ENCODE results near the gene XPO6. TPM values are rescaled to one million over a fixed set of nuclear protein-coding genes. Genes with fewer than 3 reads are reported as not detected.
A peak's percentile ranks its signal among the peaks of the same experiment; 100 is the strongest.

Gene XPO6
- total RNA-seq, 2 experiments from 2014 or later = 201 to 214 TPM

- no peaks in the 10 kb centered on the region for H3K27me3 Mint-ChIP-seq
- no peaks in the 10 kb centered on the region for H3K9me3 Mint-ChIP-seq
- intact Hi-C loops (cut with micrococcal nuclease) = loop anchor here (1.0 kb wide), 1 partner anchor 20 kb away; no protein-coding TSS in a partner anchor
Observed at GRCh38 chr16:28167221-28167620, 44.5 kb downstream of the XPO6 start.

GRCh38 chr16:28166394-28167208 is 45.2 kb downstream of the XPO6 start:
- Mint-ChIP-seq H3K9me3 (no peaks in the 10 kb centered on the region), H3K27me3 (no peaks in the 10 kb centered on the region), H3K36me3 (peaks cover 48% of the 10 kb centered on the region), H3K4me1 (ENCODE audit: low read depth) (peaks cover 76% of the 10 kb centered on the region), H3K4me3 (no peak overlapping the region), H3K27ac (peak overlapping the region; percentile 82)
- ChIA-PET POLR2A (interaction anchor here (1.1 kb wide), 1 partner anchor 27 kb away, joined by 3 read pairs; no protein-coding TSS in a partner anchor), CTCF (interaction anchor here (1.0 to 1.6 kb wide), 3 partner anchors 22 to 52 kb away, joined by 3 to 12 read pairs (median 4); no protein-coding TSS in a partner anchor)
- DNase-seq = peak; percentile 48
- intact Hi-C loops (cut with micrococcal nuclease) = loop anchor here (1.0 kb wide), 2 partner anchors 21 to 27 kb away; no protein-coding TSS in a partner anchor

More at GRCh38 chr16:28167221-28167620, 44.5 kb downstream of the XPO6 start:
- Mint-ChIP-seq H3K4me3 (no peak overlapping the region), H3K4me1 (ENCODE audit: low read depth) (peaks cover 76% of the 10 kb centered on the region), H3K36me3 (peaks cover 45% of the 10 kb centered on the region), H3K27ac (peak overlapping the region; percentile 82)
- CTCF ChIA-PET = interaction anchor here (1.0 to 1.6 kb wide), 3 partner anchors 21 to 51 kb away, joined by 3 to 12 read pairs (median 4); no protein-coding TSS in a partner anchor
- POLR2A ChIA-PET = interaction anchor here (0.7 to 1.1 kb wide), 2 partner anchors 20 to 27 kb away, joined by 3 read pairs; no protein-coding TSS in a partner anchor
- DNase-seq = no peak

GRCh38 chr16:28165598-28165997 is 46.2 kb downstream of the XPO6 start:
- ChIA-PET CTCF (interaction anchor here (1.4 kb wide), 1 partner anchor 20 kb away, joined by 3 read pairs; no protein-coding TSS in a partner anchor), POLR2A (interaction anchor here (1.2 kb wide), 1 partner anchor 11 kb away, joined by 3 read pairs; no protein-coding TSS in a partner anchor)
- H3K4me1 Mint-ChIP-seq (ENCODE audit: low read depth) = peaks cover 82% of the 10 kb centered on the region
- H3K27me3 Mint-ChIP-seq = no peaks in the 10 kb centered on the region
- H3K4me3 Mint-ChIP-seq = no peak overlapping the region
- peaks cover 48% of the 10 kb centered on the region for H3K36me3 Mint-ChIP-seq
- intact Hi-C loops (cut with micrococcal nuclease) = no loop called here
- DNase-seq = no peak
- H3K27ac Mint-ChIP-seq = peak overlapping the region; percentile 29
- H3K9me3 Mint-ChIP-seq = no peaks in the 10 kb centered on the region

GRCh38 chr16:28164140-28164539 is 47.6 kb downstream of the XPO6 start:
- POLR2A ChIA-PET = no interaction called here
- intact Hi-C loops (cut with micrococcal nuclease) = no loop called here
- no peak for DNase-seq
- peaks cover 46% of the 10 kb centered on the region for H3K36me3 Mint-ChIP-seq
- H3K27me3 Mint-ChIP-seq = no peaks in the 10 kb centered on the region
- no peaks in the 10 kb centered on the region for H3K9me3 Mint-ChIP-seq
- peaks cover 81% of the 10 kb centered on the region for H3K4me1 Mint-ChIP-seq (ENCODE audit: low read depth)
- peak overlapping the region; percentile 64 for H3K27ac Mint-ChIP-seq
- no peak overlapping the region for H3K4me3 Mint-ChIP-seq
- CTCF ChIA-PET = interaction anchor here (1.0 to 1.4 kb wide), 2 partner anchors 10 to 22 kb away, joined by 3 read pairs; no protein-coding TSS in a partner anchor

- POLR2A ChIA-PET = interaction anchor here (0.7 kb wide), 1 partner anchor 17 kb away, joined by 3 read pairs; no protein-coding TSS in a partner anchor
- DNase-seq = no peak
- H3K27ac Mint-ChIP-seq = peak overlapping the region; percentile 38
- no peak overlapping the region for H3K4me3 Mint-ChIP-seq
- H3K36me3 Mint-ChIP-seq = peaks cover 42% of the 10 kb centered on the region
- no peaks in the 10 kb centered on the region for H3K9me3 Mint-ChIP-seq
- intact Hi-C loops (cut with micrococcal nuclease) = no loop called here
- peaks cover 81% of the 10 kb centered on the region for H3K4me1 Mint-ChIP-seq (ENCODE audit: low read depth)
- H3K27me3 Mint-ChIP-seq = no peaks in the 10 kb centered on the region
- CTCF ChIA-PET = interaction anchor here (1.0 to 2.0 kb wide), 2 partner anchors 10 to 93 kb away, joined by 3 to 6 read pairs; no protein-coding TSS in a partner anchor
Observed at GRCh38 chr16:28163699-28164098, 48.1 kb downstream of the XPO6 start.

GRCh38 chr16:28162326-28162877 is 49.4 kb downstream of the XPO6 start:
- no peak for DNase-seq
- H3K27me3 Mint-ChIP-seq = no peaks in the 10 kb centered on the region
- POLR2A ChIA-PET = no interaction called here
- no peak overlapping the region for H3K4me3 Mint-ChIP-seq
- peaks cover 49% of the 10 kb centered on the region for H3K36me3 Mint-ChIP-seq
- peak overlapping the region; percentile 24 for H3K27ac Mint-ChIP-seq
- intact Hi-C loops (cut with micrococcal nuclease) = no loop called here
- H3K4me1 Mint-ChIP-seq (ENCODE audit: low read depth) = peaks cover 81% of the 10 kb centered on the region
- CTCF ChIA-PET = interaction anchor here (1.0 to 2.0 kb wide), 2 partner anchors 11 to 92 kb away, joined by 4 to 6 read pairs; no protein-coding TSS in a partner anchor
- H3K9me3 Mint-ChIP-seq = no peaks in the 10 kb centered on the region

- H3K4me3 Mint-ChIP-seq = no peak overlapping the region
- intact Hi-C loops (cut with micrococcal nuclease) = no loop called here
- no peaks in the 10 kb centered on the region for H3K9me3 Mint-ChIP-seq
Observed at GRCh38 chr16:28161626-28162025, 50.1 kb downstream of the XPO6 start.

GRCh38 chr16:28158136-28158535 is 53.6 kb downstream of the XPO6 start:
- Mint-ChIP-seq H3K27ac (peak overlapping the region; percentile 24), H3K36me3 (peaks cover 38% of the 10 kb centered on the region), H3K4me3 (no peak overlapping the region), H3K4me1 (ENCODE audit: low read depth) (peaks cover 60% of the 10 kb centered on the region), H3K9me3 (no peaks in the 10 kb centered on the region), H3K27me3 (no peaks in the 10 kb centered on the region)
- intact Hi-C loops (cut with micrococcal nuclease) = no loop called here
- ChIA-PET CTCF (interaction anchor here (1.6 kb wide), 1 partner anchor 17 kb away, joined by 3 read pairs; no protein-coding TSS in a partner anchor), POLR2A (no interaction called here)
- DNase-seq = no peak

More at GRCh38 chr16:28161626-28162025, 50.1 kb downstream of the XPO6 start:
- DNase-seq = no peak
- Mint-ChIP-seq H3K4me1 (ENCODE audit: low read depth) (peaks cover 74% of the 10 kb centered on the region), H3K36me3 (peaks cover 44% of the 10 kb centered on the region), H3K27me3 (no peaks in the 10 kb centered on the region), H3K27ac (peak overlapping the region; percentile 24)
- ChIA-PET CTCF (interaction anchor here (0.6 to 2.0 kb wide), 2 partner anchors 91 to 166 kb away, joined by 3 to 6 read pairs; no protein-coding TSS in a partner anchor), POLR2A (no interaction called here)

- POLR2A ChIA-PET = no interaction called here
- Mint-ChIP-seq H3K9me3 (no peaks in the 10 kb centered on the region), H3K36me3 (peaks cover 44% of the 10 kb centered on the region), H3K27ac (peak overlapping the region; percentile 56), H3K27me3 (no peaks in the 10 kb centered on the region), H3K4me1 (ENCODE audit: low read depth) (peaks cover 48% of the 10 kb centered on the region), H3K4me3 (no peak overlapping the region)
- intact Hi-C loops (cut with micrococcal nuclease) = no loop called here
- no peak for DNase-seq
- CTCF ChIA-PET = no interaction called here
Observed at GRCh38 chr16:28156056-28156680, 55.6 kb downstream of the XPO6 start.

- Mint-ChIP-seq H3K27me3 (no peaks in the 10 kb centered on the region), H3K4me3 (no peak overlapping the region), H3K27ac (peak overlapping the region; percentile 43), H3K9me3 (no peaks in the 10 kb centered on the region), H3K4me1 (ENCODE audit: low read depth) (peaks cover 49% of the 10 kb centered on the region), H3K36me3 (peaks cover 47% of the 10 kb centered on the region)
- intact Hi-C loops (cut with micrococcal nuclease) = no loop called here
- CTCF ChIA-PET = interaction anchor here (0.6 kb wide), 1 partner anchor 21 kb away, joined by 3 read pairs; no protein-coding TSS in a partner anchor
- POLR2A ChIA-PET = no interaction called here
- no peak for DNase-seq
Observed at GRCh38 chr16:28155293-28155692, 56.5 kb downstream of the XPO6 start.

GRCh38 chr16:28151180-28151579 is 60.6 kb downstream of the XPO6 start:
- Mint-ChIP-seq H3K36me3 (peaks cover 61% of the 10 kb centered on the region), H3K9me3 (no peaks in the 10 kb centered on the region), H3K27ac (peak overlapping the region; percentile 31), H3K4me1 (ENCODE audit: low read depth) (peaks cover 57% of the 10 kb centered on the region), H3K27me3 (no peaks in the 10 kb centered on the region), H3K4me3 (no peak overlapping the region)
- POLR2A ChIA-PET = interaction anchor here (1.4 to 1.5 kb wide), 2 partner anchors 9 to 36 kb away, joined by 4 to 5 read pairs; no protein-coding TSS in a partner anchor
- intact Hi-C loops (cut with micrococcal nuclease) = no loop called here
- DNase-seq = no peak
- CTCF ChIA-PET = interaction anchor here (0.8 to 4.1 kb wide), 2 partner anchors 11 to 67 kb away, joined by 4 to 14 read pairs; no protein-coding TSS in a partner anchor
